Erythroblast (primary cell): ENCODE results near the gene MATCAP1.

Source experiments
- GATA1 ChIP-seq: IDR thresholded peaks from 2 replicates; pipeline ENCODE4 v1.6.1; 2011; ENCODE audit warnings: low read depth, mild to moderate bottlenecking, control low read depth, low read length, moderate library complexity
- POLR2A ChIP-seq: IDR thresholded peaks from 2 replicates; pipeline ENCODE4 v1.6.1; 2011; ENCODE audit warnings: mild to moderate bottlenecking, low read length

GRCh38 chr16:67128887-67129286 is 54.9 kb downstream of the MATCAP1 start:
- TF ChIP-seq POLR2A = no peak
- no peak for TF ChIP-seq GATA1
